ENCODE data around the gene SASH1.

Gene SASH1

DNA sequence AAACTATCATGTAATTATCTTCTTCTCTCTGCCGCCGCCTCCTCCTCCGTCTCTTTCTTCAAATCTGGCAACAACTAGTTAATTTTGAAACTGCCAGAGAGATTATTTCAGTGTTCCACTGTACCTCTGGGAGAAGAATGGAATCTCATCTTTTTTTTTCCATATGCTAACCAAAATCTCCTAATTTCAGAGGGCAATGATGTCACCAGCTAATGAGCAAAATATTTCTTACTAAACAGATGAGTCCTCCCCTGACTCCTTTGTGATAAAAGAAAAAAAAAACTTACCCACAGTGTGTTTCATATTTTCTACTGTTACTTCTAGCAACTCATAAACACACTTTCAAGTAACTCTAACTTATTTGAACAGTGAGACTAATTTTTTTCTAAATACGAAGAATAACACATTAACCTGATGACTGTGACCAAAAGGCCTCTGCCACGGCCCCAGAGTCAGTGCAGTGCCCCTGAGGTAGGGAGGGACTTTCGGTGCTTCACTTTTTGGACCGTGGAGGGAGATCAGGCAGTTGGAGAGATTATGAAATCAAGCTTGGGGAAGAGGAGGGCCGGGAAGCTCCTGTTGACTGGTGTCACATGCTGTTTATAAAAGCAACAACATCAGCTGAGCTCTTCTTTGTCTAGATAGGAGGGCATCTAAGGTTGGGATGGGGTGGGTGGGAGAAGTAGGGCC lies 159.6 kb downstream of the SASH1 start:
- no peak for DNase-seq

DNA sequence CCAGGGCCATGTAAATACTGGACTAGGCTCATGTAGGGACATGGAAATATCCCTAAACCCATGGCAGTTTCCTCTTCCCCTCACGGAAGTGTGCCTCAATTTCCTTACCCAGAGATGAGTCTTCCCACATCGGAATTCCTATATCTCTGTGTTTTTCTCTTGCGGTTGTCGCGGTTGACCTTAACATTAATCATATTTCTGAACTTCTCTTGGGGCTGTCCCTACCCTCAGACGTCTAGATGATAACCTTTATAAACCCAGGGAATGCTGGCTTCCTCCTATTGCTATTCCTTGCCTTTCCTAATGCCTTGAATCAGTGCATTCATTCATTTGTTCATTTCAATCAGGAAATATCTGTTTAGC lies 160.1 kb downstream of the SASH1 start:
- DNase-seq: no peak

DNA sequence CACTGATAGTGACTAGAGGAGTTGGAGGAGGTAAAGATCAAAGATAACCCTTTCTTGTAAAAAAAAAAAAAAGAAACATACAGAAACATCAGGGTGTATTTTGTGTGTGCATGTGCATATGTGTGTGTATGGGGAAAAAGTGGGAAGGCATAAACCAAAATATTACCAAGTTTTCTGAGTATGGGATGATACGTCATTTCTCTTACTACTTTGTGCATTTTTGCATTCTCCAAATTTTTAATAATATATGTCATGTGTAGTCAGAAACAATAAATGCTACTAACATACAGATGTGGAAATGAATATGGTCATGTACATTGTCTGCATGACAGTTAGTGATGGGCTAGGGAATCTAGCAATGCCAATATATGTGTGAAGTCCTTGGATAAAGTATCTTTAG lies 161.1 kb downstream of the SASH1 start:
- DNase-seq: no peak

DNA sequence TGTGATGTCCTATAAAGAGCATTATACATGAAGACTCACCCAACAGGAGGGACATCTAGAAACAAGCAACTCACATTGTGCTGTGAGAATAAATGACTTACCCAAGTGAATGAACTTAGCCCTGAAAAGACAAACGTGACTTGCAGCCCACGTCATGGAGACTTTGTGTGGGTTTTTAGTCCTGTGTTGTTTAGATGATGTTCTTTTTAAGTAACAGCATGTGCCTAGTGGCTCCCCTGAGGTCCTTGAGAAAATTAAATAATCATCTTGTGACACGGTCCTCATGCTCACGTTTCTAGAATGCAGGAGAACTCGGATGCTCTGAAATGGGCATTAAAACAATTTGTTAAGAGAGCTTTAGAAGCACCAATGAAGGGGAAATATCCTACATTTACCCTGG lies 165.1 kb downstream of the SASH1 start:
- DNase-seq: no peak

DNA sequence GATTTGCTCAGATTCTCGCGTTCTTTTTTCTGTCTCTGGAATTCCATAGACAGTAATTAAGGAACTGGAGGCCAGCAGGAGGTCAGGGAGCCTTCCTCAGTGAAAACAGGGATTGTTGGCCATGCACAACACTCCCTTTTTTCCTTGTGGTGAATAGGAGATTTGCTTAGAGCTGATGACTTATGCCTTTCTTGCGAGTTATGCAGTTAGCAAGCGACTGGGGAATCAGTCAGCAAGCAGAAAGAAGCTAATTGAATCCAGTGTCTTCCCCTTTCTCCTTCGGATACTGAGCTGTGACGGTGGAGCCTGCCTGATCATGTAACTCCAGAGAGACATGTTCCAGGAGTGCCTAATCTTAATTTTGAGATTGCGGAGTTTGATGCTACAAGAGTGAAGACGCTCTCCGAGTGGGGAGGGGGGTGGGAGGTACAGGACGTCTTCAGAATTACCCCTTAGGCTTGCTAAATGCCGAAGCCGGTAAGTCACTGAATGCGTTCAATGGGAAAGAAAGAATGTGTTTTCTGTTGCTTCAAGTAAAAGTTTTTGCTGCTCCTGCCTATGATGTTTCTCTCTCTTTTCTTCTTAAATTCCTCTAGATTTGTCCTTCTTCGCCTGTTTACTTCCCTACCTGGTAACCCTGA lies 165.9 kb downstream of the SASH1 start:
- no peak for DNase-seq

DNA sequence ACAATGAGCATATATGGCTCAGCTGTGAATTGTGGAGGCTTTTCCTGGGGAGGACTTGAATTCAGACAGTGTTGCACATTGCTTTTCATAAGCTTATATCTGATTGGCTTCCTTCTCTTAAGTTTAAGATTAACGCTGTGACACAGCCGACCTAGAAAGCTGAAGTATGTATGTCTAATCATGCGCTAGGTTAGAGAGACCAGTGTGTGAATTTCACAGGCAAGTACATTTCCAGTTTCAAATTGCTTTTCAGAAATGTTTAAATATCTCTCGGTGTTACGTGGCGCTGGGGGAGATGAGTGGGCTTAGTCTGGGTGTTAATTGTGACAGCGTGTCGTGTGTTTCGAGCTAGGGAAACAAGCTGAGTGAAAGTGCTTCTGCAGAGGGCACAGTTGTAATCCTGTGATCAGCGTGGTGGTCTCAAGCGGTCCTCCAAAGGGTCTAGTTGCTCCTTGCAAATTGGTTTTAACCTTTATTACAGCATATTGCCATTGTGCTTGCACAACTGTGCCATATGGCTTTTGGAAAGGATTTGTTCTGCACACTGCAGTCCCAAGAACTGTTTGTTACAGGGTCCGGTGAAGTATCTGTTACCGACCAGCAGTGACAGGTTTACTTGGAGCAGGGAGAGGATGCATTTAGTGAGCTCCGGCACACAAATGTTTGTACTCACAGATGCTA lies 166.6 kb downstream of the SASH1 start:
- DNase-seq: no peak

DNA sequence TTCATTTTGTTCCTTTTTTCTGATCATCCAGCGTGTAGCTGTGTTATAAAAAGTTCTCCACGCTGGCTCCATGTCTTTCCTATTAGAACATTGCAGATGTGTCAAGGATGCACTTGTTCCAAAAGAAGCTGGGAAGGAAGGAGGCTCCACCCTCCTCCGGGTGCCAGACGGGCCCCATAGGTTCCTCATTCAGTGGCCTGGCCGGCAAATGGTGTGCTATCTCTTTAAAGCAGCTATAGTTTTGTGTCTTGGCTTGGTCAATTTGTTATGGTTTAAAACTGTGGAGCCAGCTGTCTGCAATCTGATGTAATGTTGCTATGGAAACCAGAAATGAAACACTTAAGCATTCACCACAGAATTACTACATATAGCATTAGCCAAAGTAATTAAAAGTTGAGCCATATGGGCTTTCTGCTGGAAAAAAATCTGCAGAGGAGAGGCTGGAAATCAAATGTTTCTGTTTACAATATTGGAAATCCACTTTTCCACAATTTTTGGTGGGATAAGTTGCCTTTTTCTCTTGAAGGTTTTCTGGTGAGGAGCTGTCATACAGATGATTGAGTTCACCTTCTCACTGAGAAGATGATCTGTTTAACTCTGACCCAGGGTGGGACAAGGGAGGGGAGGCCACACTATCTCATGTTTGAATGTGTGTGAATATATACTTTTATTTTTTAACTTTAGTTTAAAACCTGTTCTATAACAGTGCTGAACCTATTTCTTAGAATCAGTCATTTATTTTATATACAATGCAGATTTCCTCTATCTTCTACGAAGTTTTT lies 167.4 kb downstream of the SASH1 start:
- DNase-seq: peak; percentile 75

DNA sequence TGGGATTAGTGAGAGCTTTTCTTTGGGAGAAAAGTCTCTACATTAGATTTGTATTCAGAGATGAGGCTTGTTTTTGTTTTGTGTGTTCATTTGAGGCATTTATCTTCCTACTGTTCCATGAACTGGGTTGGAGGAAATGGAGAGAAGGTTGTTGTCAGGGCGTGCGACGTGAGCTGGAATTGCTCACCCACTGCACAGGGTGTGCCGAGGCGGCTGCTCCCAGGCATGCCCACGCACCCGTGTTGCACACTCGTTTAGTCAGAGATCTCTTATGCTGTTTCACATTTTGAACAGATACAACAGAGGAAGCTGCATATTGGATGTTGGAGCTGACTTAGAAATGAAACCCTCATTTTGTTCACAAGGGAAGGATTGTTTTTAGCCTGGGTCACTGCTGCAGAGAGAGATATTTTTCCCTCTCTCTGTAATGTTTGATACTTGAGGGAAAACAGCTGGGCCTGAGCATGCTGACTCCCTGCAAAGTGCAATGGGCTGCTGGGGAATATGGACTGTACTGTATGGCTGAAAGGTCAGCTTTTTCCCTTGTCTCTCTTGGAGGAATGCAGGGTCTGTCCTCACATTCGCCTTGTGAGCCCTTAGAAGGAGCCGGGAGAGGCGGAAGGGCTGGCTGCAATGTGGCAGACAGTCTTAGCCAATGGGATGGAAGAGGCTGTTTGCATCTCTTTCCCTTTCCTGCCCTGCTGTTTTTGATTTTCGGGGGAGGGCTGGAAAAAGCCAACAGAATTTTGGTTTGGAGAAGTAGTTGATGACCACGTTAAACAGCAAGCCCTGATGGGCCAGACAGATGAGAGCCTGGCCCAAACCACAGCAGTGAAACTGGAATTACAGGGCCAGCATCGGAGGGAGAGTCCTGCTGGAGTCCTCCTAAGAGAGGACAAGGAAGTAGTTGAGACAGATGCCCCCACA lies 170.8 kb downstream of the SASH1 start:
- no peak for DNase-seq

DNA sequence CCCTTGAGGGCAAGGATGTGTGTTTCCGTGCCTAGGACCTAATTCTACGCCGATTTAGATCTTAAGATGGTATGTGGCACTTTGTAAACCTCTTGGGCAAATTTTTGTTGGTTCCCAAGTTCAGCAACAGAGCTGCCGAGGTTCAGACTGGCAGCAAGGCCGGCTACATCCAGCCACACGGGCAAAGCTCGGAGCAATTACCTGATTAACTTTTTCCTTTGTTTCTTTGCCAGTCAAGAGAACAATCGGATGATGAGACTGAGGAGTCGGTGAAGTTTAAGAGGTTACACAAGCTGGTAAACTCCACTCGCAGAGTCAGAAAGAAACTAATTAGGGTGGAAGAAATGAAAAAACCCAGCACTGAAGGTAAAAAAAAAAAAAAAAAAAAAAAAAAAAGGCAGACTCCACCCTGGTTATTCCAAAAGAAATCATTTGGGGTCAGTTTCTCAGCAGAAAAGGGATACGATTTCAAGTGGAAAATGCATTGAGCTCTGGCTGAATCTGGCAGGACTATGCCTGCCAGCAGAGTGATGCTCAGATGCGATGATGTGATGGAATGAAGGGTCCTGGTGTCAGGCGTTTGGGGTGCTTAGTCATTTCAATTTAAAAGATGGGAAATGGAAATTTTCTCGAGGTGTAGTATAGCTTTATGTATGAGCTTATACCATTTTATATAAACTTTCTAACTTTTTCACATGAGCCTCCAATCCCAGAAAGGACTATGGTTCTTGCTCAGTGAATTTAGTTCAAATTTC lies 171.6 kb downstream of the SASH1 start:
- no peak for DNase-seq

DNA sequence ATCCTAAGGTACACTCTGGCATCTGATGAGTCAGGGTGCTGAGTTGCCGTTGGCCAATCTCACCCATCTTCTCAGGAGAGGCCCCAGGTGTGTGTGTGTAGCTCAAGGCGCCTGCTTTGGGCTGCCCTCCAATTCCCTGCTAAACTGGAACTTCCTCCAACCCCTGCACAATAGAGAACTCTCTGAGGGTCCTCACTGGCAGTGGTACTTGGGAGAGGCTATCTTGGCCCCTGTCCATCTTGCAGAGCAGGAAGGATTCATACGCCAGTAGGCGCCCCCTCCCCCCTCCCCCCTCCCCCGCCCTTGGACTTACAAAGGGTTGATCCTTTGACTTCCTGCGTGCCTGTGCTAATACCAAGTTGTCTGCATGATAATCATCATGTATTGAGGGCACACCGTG lies 173.6 kb downstream of the SASH1 start:
- no peak for DNase-seq

DNA sequence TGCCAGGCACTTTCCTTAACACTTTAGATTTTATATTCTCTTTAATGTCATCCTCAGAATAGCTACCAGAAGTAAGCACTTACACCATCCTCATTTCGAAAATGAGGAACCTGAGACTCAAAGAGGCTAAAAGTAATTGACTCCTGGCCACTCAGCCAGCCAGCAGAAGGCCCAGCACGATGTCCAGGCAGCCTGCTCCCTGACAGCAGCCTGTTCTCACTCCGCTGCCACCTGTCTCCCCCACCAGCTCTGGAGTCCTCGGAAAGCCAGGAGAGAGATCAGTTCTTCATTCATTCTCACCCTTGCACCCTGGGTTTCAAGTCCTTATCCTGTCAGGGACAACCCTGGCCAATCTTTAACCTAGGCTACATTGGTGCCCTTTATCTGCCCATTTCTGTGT lies 174.0 kb downstream of the SASH1 start:
- DNase-seq: no peak

DNA sequence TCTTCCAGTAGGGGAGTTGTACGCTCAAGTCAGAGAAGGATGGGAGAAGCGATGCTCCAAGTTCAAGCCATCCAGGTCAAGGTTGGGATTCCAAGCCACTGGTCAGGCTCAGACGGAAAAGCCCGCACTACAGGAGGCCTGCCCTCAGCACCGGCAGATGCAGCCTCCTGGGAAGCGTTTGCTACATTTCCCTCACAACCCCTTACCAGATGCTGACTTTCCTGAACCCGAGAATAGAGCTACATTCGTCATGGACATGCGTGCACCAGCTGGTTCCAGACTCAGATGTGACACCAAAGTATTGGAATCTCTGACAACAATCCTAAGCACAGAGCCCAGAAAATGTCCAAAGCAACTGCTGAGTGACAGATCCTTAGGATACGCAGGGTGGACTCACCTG lies 174.8 kb downstream of the SASH1 start:
- DNase-seq: no peak

DNA sequence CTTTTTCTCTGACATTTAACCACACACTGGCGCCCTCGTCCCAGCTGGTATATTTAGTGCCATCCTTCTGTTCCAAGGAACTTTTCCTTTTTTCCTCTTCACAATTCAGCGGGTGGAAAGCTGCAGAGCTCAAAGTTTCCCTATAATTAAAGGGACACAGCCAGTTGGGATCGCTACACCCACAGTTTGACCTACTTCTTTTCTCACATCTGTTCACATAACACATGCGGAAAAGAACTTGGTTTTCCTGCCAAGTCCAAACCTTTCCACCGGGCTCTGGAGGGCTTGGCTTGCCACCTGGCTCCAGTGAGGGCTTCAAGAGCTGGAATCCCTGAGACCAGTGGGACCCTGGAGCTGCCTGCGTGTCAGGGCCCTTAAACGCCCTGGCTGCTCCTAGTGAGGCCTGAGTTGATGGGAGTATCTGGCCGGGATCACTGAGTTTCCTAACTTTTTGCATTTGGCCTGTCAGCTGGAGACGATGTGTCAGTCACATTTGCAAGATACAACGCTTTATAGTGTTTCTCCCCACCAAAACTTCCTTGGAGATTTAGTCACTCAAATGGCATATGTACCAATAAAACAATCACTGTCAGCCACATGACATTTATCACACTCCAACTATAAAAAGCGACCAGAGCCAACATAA lies 176.0 kb downstream of the SASH1 start:
- peak; percentile 32 for DNase-seq

DNA sequence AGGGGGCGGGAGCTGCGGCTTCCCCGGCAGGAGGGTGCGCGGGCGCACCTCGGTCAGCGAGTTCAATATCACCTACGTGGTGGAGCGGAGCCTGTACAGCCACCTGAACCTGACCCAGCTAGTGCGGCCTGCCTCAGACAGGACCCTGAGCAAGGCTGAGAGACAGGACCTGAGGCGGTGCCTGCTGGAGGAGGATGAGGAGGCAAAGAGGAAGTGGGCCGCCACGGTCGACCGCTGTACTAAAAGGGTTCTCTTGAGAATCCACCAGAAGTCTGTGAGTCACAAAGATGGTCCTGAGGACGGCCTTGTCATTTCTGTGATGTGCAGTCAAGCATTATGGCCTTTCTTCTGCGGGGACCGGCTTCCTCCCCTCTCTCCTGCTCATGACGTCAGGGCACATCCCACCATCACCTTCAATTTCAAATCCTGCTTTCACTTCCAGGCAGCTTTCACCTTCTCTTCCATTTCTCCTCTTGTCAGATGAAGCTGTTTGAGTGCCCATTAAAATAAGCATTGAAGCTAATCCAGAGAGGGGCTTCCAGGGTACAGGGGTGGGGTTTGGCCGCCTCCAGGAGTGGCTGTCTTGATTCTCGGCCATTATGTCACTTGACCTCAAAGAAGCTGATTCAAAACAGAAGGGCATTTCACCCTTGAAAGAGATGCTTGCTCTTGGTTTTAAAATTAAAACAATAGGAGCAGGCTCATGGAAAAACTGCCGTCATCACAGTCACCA lies 177.6 kb downstream of the SASH1 start:
- DNase-seq: no peak

DNA sequence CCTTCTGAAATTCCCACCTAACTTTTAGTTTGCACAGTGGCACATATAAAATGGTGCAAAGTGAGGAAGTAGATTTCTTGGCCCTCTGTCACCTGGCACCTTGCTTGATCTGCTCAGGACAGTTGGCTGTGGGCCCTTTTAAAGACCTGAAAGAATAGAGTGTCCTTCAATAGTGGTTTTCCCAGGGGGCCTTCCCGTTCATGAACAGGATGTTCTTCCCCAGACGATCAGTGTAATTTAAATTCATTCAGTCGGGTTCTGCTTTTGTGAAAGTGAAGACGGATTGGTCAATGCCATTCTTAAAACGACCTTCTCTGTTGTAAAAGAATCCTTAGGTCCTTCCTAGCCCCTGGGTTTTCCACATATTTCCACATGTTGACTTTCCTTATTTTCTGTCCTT lies 178.5 kb downstream of the SASH1 start:
- DNase-seq: no peak

DNA sequence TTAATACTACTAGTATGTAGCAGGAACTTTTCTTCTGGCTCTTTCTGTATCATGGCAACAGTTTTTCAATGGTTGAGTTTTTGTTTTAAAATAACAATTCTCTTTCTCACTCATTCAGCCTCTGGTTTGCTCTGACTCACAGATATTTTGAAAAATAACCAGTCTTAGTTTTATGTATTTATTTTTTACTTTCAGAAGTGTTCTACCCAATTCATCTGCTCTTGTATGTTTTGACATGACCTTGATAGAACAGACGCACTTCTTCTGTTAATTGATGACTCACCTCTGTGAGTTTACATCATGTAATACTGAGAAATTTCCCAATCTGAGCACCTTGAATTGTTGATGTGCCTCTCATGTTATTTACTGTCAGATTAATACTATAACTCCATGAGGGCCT lies 178.9 kb downstream of the SASH1 start:
- DNase-seq: no peak

DNA sequence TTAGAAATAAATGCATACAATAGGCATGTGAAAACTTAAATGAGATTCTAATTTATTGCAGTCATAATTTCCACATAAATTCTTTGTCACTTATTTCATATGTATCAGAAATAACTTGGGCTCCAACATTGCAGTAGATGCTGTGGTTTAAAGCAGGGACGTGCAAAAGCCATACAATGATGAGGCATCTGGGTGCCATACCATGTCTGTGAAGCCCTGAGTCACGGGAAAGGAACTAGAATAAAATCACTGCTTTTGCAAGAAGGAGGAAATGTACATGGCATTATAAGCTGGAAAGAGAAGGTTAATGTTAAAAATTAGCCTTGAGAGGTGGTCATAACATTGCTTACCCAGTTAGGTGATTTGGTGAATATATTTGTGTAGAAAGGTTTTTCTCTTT lies 180.4 kb downstream of the SASH1 start:
- DNase-seq: no peak

DNA sequence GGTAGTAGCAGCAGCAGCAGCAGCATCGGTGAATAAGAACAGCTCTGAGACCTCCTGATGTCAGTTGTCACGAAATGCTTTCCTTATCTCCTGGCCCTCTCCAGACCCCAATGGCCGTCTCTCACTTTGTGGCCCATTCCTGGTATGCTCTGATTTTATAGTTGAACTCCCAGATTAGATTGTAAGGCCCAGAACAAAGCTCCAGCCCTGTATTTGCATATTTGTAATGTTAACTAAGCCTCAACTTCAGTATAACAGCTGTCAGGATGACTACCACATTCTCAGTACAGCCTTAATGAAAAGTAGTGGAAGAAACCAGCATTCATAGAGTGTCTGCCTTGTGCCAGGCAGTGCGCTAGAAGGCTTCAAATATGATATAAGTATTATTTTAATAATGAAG lies 180.9 kb downstream of the SASH1 start:
- DNase-seq: no peak

DNA sequence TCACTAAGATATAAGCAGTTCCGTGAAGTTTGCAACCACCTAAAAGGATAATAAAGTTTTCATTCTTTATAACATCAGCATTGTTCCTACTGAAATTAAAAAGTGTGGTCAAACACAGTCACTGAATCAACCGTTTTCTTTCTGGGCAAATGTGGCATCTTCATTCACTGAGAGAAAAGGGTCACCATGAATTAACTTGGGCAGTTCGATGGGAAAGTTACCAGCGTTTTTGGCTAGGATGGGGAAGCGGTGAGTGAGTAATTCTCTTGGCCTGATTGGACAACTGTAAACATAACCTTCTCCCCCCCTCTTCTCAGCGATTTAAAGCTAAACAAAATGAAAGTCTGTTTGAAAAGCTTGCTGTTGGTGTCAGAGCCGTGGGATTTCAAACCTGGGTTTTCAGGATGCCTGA lies 181.8 kb downstream of the SASH1 start:
- DNase-seq: no peak

DNA sequence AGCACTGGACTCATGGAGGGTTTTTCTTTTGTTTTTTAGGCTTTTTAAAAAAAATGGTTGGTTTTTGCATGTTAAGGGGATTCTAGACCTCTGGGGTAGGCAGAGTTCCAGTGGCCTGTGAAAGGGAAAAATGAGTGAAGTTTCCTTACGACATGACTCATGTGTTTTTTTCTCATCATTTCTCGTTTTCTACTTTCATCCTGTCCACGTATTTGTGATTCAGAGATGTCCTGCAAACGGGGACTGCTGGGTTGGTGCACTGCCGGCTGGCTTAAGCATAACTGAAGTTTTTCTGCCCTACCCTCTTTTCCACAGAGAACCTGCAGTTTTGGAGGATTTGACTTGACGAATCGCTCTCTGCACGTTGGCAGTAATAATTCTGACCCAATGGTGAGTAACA lies 182.3 kb downstream of the SASH1 start:
- no peak for DNase-seq

DNA sequence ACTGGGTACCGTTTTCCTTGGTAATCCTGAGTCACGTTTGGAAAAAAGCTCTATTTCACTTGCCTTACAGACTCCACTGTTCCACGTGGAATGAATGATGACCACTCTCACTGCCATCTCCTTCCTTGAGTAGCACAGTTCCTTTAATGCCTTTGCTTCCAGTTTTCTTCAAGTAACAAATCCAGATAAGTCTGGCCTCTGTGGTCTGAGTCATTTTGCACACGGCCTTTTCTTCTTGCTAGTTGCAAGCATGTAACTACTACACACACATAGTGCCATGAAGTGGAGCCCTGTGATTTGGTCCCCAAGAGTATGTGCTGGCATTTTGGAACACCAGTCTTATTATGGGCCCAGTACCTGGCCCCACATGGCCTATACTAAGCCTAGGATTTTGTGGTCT lies 182.8 kb downstream of the SASH1 start:
- no peak for DNase-seq

All from NCI-H69 (cell line).